ENCODE measurements around the gene SLX9.

SLX9 gene

GRCh38 chr21:44977616-44978340 lies 37.9 kb downstream of the SLX9 start:
- DNase-seq (ENCODE audit: low read depth): no peak

- DNase-seq (ENCODE audit: low read depth): no peak
These were observed 40.1 kb downstream of the SLX9 start for GRCh38 chr21:44979687-44980561.

GRCh38 chr21:44980562-44981489 lies 41.0 kb downstream of the SLX9 start:
- no peak for DNase-seq (ENCODE audit: low read depth)

- DNase-seq (ENCODE audit: low read depth): no peak
These were observed 42.9 kb downstream of the SLX9 start for GRCh38 chr21:44982558-44983250.

- no peak for DNase-seq (ENCODE audit: low read depth)
These were observed 43.8 kb downstream of the SLX9 start for GRCh38 chr21:44983421-44984206.

- no peak for DNase-seq (ENCODE audit: low read depth)
These were observed 44.6 kb downstream of the SLX9 start for GRCh38 chr21:44984428-44984791.

GRCh38 chr21:44984792-44985440 lies 45.1 kb downstream of the SLX9 start:
- DNase-seq (ENCODE audit: low read depth): no peak

GRCh38 chr21:44985441-44986401 lies 45.9 kb downstream of the SLX9 start:
- no peak for DNase-seq (ENCODE audit: low read depth)

GRCh38 chr21:44986471-44987291 lies 46.9 kb downstream of the SLX9 start:
- DNase-seq (ENCODE audit: low read depth): no peak

GRCh38 chr21:44987301-44987885 lies 47.6 kb downstream of the SLX9 start:
- no peak for DNase-seq (ENCODE audit: low read depth)

- DNase-seq (ENCODE audit: low read depth): no peak
These were observed 48.2 kb downstream of the SLX9 start for GRCh38 chr21:44987886-44988606.

GRCh38 chr21:44988607-44989536 lies 49.0 kb downstream of the SLX9 start:
- no peak for DNase-seq (ENCODE audit: low read depth)

GRCh38 chr21:44989537-44989886 lies 49.7 kb downstream of the SLX9 start:
- DNase-seq (ENCODE audit: low read depth): no peak

- DNase-seq (ENCODE audit: low read depth): no peak
These were observed 50.3 kb downstream of the SLX9 start for GRCh38 chr21:44989943-44990780.

GRCh38 chr21:44990921-44991320 lies 51.1 kb downstream of the SLX9 start:
- DNase-seq (ENCODE audit: low read depth): no peak
